ENCODE measurements around the gene PHACTR1. TPM values are rescaled to one million over a fixed set of nuclear protein-coding genes. Genes with fewer than 3 reads are reported as not detected.

The PHACTR1 gene
- total RNA-seq, 2 donors from 2014 or later: 0.05 to 0.29 TPM

- Mint-ChIP-seq H3K27ac (no peak overlapping the region), H3K36me3 (no peaks in the 10 kb centered on the region), H3K9me3 (no peaks in the 10 kb centered on the region)
- DNase-seq (ENCODE audit: low spot score in 2 of 2) (no peak), ATAC-seq (no peak)
These were observed 372.9 kb downstream of the PHACTR1 start for GRCh38 chr6:13089296-13089994.

- Mint-ChIP-seq H3K27ac (no peak overlapping the region), H3K36me3 (no peaks in the 10 kb centered on the region), H3K9me3 (no peaks in the 10 kb centered on the region)
- DNase-seq (ENCODE audit: low spot score in 2 of 2): no peak
- no peak for ATAC-seq
These were observed 374.6 kb downstream of the PHACTR1 start for GRCh38 chr6:13091192-13091591.

DNA sequence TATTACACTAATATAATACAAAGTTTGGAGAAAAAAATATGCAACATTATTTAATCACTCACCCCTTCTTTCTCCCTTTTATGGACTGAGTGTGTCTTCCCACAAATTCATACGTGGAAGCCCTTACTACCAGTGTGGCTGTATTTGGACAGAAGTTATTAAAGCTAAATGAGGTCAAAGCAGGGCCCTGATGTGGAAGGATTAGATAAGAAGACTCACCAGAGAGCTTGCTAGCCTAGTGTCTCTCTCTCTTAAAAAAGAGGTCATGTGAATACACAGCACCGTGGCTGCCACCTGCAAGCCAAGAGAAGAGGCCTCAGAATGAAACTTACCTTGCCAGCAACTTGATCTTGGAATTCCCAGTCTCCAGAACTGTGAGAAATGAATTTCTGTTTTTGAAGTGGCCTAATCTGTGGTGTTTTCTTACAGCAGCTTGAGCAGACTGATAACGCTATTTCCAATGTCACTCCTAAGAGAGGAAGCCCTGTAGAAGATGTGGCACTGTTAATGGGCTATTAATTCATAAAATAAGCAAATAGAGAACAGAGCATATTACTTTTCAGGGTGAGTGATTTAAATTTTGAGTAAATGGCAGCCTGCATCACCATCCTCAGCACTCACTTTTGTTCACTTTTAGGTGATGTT, 378.3 kb downstream of the PHACTR1 start:
- H3K27ac Mint-ChIP-seq: no peak overlapping the region
- H3K9me3 Mint-ChIP-seq: no peaks in the 10 kb centered on the region
- ATAC-seq (no peak), DNase-seq (ENCODE audit: low spot score in 2 of 2) (no peak)
- H3K36me3 Mint-ChIP-seq: no peaks in the 10 kb centered on the region

DNA sequence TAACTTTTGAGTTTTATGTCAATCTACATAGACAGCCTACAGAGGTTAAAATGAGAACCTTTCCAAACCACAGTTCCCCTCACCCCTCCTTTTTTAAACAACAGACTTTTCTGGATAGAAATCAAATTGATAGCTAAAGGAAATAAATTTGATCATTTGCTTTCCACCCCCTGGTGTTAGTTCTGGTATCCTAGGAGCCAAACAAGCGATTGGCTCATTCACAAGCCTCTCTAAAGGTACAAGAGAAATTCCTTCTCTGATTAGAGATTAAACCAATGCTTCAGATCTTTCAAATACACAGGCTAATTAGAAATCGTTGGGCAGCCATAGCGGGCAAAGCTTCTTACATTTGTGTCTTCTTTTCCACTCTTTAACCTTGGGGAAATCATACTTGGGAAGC, 379.5 kb downstream of the PHACTR1 start:
- no peaks in the 10 kb centered on the region for H3K9me3 Mint-ChIP-seq
- H3K27ac Mint-ChIP-seq: no peak overlapping the region
- DNase-seq (ENCODE audit: low spot score in 2 of 2) (no peak), ATAC-seq (no peak)
- no peaks in the 10 kb centered on the region for H3K36me3 Mint-ChIP-seq

- no peaks in the 10 kb centered on the region for H3K9me3 Mint-ChIP-seq
- no peak for DNase-seq (ENCODE audit: low spot score in 2 of 2)
- no peak for ATAC-seq
- H3K27ac Mint-ChIP-seq: no peak overlapping the region
- H3K36me3 Mint-ChIP-seq: no peaks in the 10 kb centered on the region
These were observed 380.9 kb downstream of the PHACTR1 start for GRCh38 chr6:13097454-13097853.

GRCh38 chr6:13098006-13098405, 381.4 kb downstream of the PHACTR1 start:
- Mint-ChIP-seq H3K36me3 (no peaks in the 10 kb centered on the region), H3K27ac (no peak overlapping the region), H3K9me3 (no peaks in the 10 kb centered on the region)
- DNase-seq (ENCODE audit: low spot score in 2 of 2): no peak
- ATAC-seq: no peak

- H3K36me3 Mint-ChIP-seq: no peaks in the 10 kb centered on the region
- no peak for ATAC-seq
- no peak overlapping the region for H3K27ac Mint-ChIP-seq
- DNase-seq (ENCODE audit: low spot score in 2 of 2): no peak
- no peaks in the 10 kb centered on the region for H3K9me3 Mint-ChIP-seq
These were observed 382.4 kb downstream of the PHACTR1 start for GRCh38 chr6:13098793-13099570.

DNA sequence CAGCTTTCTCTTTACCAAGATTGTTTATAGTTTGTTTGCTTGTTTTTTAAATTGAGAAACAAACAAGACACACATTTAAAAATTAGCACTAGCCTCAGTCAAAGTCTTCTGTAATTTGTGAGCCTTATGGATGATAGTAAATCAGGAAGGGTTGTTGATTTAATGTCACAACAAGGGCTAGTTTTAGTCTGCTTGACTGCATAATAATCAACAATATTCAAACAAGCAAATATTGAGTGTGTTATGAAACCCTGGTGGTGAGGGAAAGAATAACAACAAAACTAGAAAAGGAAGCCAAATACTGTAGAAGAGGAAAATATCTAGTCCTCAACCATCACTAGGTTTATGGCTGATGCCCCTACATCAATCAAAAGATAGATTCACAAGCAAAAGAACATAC, 383.2 kb downstream of the PHACTR1 start:
- ATAC-seq: no peak
- H3K36me3 Mint-ChIP-seq: no peaks in the 10 kb centered on the region
- no peaks in the 10 kb centered on the region for H3K9me3 Mint-ChIP-seq
- H3K27ac Mint-ChIP-seq: no peak overlapping the region
- no peak for DNase-seq (ENCODE audit: low spot score in 2 of 2)

- ATAC-seq (no peak), DNase-seq (ENCODE audit: low spot score in 2 of 2) (no peak)
- H3K27ac Mint-ChIP-seq: no peak overlapping the region
- H3K36me3 Mint-ChIP-seq: no peaks in the 10 kb centered on the region
- no peaks in the 10 kb centered on the region for H3K9me3 Mint-ChIP-seq
These were observed 384.8 kb downstream of the PHACTR1 start for GRCh38 chr6:13101409-13101808.

DNA sequence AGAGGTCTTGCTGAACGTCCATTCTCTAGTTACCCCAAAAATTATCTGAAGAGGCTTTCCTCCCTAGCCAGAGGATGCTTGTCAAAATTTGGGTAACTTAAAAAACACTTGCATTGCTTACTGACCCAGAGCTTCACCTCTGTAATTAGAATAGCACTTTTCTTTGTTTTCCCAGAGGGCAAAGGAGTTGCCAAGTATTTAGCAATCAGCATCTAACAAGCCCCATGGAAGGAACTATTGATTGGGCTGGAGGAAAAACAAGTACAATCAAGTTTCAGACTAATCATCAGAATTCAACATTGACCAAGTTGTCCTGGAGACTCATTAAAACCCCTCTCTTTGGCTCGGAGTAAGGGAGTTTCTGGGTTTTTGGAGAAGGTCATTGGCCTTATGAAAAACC, 385.4 kb downstream of the PHACTR1 start:
- DNase-seq (ENCODE audit: low spot score in 2 of 2): no peak
- no peak overlapping the region for H3K27ac Mint-ChIP-seq
- no peaks in the 10 kb centered on the region for H3K9me3 Mint-ChIP-seq
- ATAC-seq: no peak
- no peaks in the 10 kb centered on the region for H3K36me3 Mint-ChIP-seq

GRCh38 chr6:13103169-13103568, 386.6 kb downstream of the PHACTR1 start:
- DNase-seq (ENCODE audit: low spot score in 2 of 2) (no peak), ATAC-seq (no peak)
- Mint-ChIP-seq H3K36me3 (no peaks in the 10 kb centered on the region), H3K27ac (no peak overlapping the region), H3K9me3 (no peaks in the 10 kb centered on the region)

DNA sequence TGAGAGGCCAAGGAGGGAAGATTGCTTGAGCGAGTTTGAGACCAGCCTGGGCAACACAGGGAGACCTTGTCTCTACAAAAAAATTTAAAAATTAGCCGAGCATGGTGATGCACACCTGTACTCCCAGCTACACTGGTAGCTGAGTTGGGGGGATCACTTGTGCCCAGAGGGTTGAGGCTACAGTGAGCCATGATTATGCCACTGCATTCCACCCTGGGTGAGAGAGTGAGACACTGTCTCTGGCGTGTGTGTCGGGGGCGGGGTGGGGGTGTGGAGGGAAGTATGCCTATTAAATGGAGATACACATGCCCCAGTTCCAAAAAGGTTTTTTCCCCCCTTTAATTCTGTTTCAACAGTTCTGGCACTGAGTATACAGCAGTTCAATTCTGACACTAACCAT, 388.6 kb downstream of the PHACTR1 start:
- Mint-ChIP-seq H3K9me3 (no peaks in the 10 kb centered on the region), H3K27ac (no peak overlapping the region), H3K36me3 (no peaks in the 10 kb centered on the region)
- ATAC-seq (no peak), DNase-seq (ENCODE audit: low spot score in 2 of 2) (no peak)

- DNase-seq (ENCODE audit: low spot score in 2 of 2): no peak
- Mint-ChIP-seq H3K27ac (no peak overlapping the region), H3K36me3 (peaks cover 0 to 9% of the 10 kb centered on the region in 2 donors), H3K9me3 (peaks cover 5 to 8% of the 10 kb centered on the region in 2 donors)
- ATAC-seq: no peak
These were observed 396.4 kb downstream of the PHACTR1 start for GRCh38 chr6:13112921-13113320.

- ATAC-seq (no peak), DNase-seq (ENCODE audit: low spot score in 2 of 2) (no peak)
- Mint-ChIP-seq H3K9me3 (peaks cover 5 to 8% of the 10 kb centered on the region in 2 donors), H3K36me3 (peaks cover 0 to 9% of the 10 kb centered on the region in 2 donors), H3K27ac (no peak overlapping the region)
These were observed 396.8 kb downstream of the PHACTR1 start for GRCh38 chr6:13113376-13113775.

GRCh38 chr6:13113981-13114593, 397.5 kb downstream of the PHACTR1 start:
- DNase-seq (ENCODE audit: low spot score in 2 of 2): no peak
- no peak for ATAC-seq
- Mint-ChIP-seq H3K36me3 (peaks cover 0 to 9% of the 10 kb centered on the region in 2 donors), H3K27ac (no peak overlapping the region), H3K9me3 (peaks cover 5 to 8% of the 10 kb centered on the region in 2 donors)

- Mint-ChIP-seq H3K27ac (no peak overlapping the region), H3K9me3 (peaks cover 5 to 8% of the 10 kb centered on the region in 2 donors), H3K36me3 (peaks cover 0 to 9% of the 10 kb centered on the region in 2 donors)
- ATAC-seq: no peak
- DNase-seq (ENCODE audit: low spot score in 2 of 2): no peak
These were observed 399.6 kb downstream of the PHACTR1 start for GRCh38 chr6:13116155-13116554.

DNA sequence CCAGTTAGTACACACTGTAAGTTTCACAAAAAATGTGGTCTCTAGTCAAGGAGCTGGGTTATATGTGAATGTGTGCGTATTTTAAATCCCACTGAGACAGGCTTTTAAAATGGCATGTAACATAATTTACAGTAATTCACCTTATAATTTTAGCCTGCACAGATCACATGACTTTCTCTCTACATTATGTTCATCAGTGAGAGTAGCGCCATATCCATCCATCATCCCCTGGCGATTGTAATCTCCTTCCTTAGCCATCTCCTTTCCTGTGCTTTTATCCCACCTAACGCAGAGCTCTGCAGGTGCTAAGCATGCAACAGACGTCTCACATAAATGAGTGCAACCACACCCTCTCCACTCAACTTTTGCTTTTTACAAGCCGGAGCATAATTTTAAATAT, 401.0 kb downstream of the PHACTR1 start:
- H3K36me3 Mint-ChIP-seq: no peaks in the 10 kb centered on the region

More for the DNA sequence above, 401.0 kb downstream of the PHACTR1 start:
- Mint-ChIP-seq H3K9me3 (no peaks in the 10 kb centered on the region), H3K27ac (no peak overlapping the region)
- DNase-seq (ENCODE audit: low spot score in 2 of 2): no peak
- ATAC-seq: no peak

All from activated naive CD4-positive, alpha-beta T cell treated with anti-CD3 and anti-CD28 coated beads, Interleukin-2, amount 50 U/mL, for 72 hours (primary cell).